Erythroblast (primary cell): ENCODE measurements around the gene RCAN2.

Experiments used
- GATA1 ChIP-seq: IDR thresholded peaks from 2 replicates; pipeline ENCODE4 v1.6.1; 2011; ENCODE audit warnings: low read depth, mild to moderate bottlenecking, control low read depth, low read length, moderate library complexity
- POLR2A ChIP-seq: IDR thresholded peaks from 2 replicates; pipeline ENCODE4 v1.6.1; 2011; ENCODE audit warnings: mild to moderate bottlenecking, low read length

DNA sequence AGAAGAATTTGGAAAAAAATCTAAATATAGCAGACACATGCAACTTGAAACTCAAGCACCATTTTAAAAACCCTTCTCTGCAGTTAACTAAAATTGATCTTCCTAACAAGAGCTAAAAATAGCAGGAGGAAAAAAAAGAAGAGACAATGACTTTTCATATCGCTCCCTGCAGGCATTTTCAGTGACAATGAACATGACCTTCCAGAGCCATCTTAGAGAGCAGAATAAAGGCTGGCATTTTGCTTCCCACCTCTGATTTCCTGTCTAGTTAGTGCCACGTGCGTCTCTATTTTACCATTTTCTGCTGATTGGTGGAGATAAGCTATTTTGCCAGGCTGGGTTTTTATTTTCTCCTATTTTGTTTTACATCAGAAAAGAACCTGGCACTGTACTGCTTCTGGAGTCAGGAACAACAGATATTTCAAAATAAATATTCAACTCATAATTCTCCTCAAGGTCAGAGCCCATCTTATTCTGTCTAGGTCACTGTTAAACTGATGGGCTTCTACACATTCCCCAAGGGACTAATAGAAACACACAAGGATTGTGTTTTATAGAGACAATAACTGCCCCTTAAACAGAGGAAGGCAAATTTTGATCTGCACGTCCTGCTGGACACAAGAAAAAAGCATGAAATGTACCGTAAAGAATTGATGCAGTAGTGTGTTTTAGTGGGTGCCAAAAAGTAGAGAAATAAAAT lies 250.2 kb downstream of the RCAN2 start:
- TF ChIP-seq POLR2A (no peak), GATA1 (no peak)
